Retina (tissue), 1 donor: Measurements from ENCODE around the gene SLC6A16.
"Not testable (repeated sequence)": the region's sequence is repeated elsewhere in the genome, so short reads cannot be mapped to it uniquely, and the experiment has no call there.

Experiments
- DNase-seq: peaks from one replicate; pipeline ENCODE4 v3.0.0-alpha.2; 2016

SLC6A16 gene

GRCh38 chr19:49328741-49329140 lies 3.8 kb upstream of the SLC6A16 start:
- DNase-seq, result no peak

GRCh38 chr19:49327878-49328544 lies 3.0 kb upstream of the SLC6A16 start:
- no peak for DNase-seq

- no peak for DNase-seq
Measured at GRCh38 chr19:49326165-49326704, 1.2 kb upstream of the SLC6A16 start.

- DNase-seq, result not testable (repeated sequence)
Measured at GRCh38 chr19:49325756-49326155, 765 bp upstream of the SLC6A16 start.

- no peak for DNase-seq
Measured at GRCh38 chr19:49318296-49318695, 6.7 kb downstream of the SLC6A16 start.

GRCh38 chr19:49316284-49316683 lies 8.7 kb downstream of the SLC6A16 start:
- no peak for DNase-seq

GRCh38 chr19:49315111-49315510 lies 9.9 kb downstream of the SLC6A16 start:
- DNase-seq, result no peak

GRCh38 chr19:49309087-49309486 lies 15.9 kb downstream of the SLC6A16 start:
- no peak for DNase-seq

- not testable (repeated sequence) for DNase-seq
Measured at GRCh38 chr19:49306734-49307133, 18.3 kb downstream of the SLC6A16 start.

GRCh38 chr19:49301866-49302252 lies 23.1 kb downstream of the SLC6A16 start:
- no peak for DNase-seq

GRCh38 chr19:49301165-49301865 lies 23.7 kb downstream of the SLC6A16 start:
- peak; percentile 75 for DNase-seq

GRCh38 chr19:49298653-49299052 lies 26.3 kb downstream of the SLC6A16 start:
- not testable (repeated sequence) for DNase-seq

GRCh38 chr19:49297403-49297802 lies 27.6 kb downstream of the SLC6A16 start:
- no peak for DNase-seq

GRCh38 chr19:49295208-49295880 lies 29.6 kb downstream of the SLC6A16 start:
- DNase-seq, result no peak

GRCh38 chr19:49294401-49294800 lies 30.6 kb downstream of the SLC6A16 start:
- DNase-seq, result no peak

- no peak for DNase-seq
Measured at GRCh38 chr19:49290517-49290916, 34.5 kb downstream of the SLC6A16 start.

- DNase-seq, result not testable (repeated sequence)
Measured at GRCh38 chr19:49289286-49289685, 35.7 kb downstream of the SLC6A16 start.

- DNase-seq, result not testable (repeated sequence)
Measured at GRCh38 chr19:49288205-49288604, 36.8 kb downstream of the SLC6A16 start.

- DNase-seq, result no peak
Measured at GRCh38 chr19:49287141-49287770, 37.7 kb downstream of the SLC6A16 start.

- no peak for DNase-seq
Measured at GRCh38 chr19:49282184-49282583, 42.8 kb downstream of the SLC6A16 start.

GRCh38 chr19:49272204-49272603 lies 52.8 kb downstream of the SLC6A16 start:
- no peak for DNase-seq

GRCh38 chr19:49271080-49271753 lies 53.8 kb downstream of the SLC6A16 start:
- no peak for DNase-seq

GRCh38 chr19:49266409-49266808 lies 58.6 kb downstream of the SLC6A16 start:
- DNase-seq, result not testable (repeated sequence)
